NT2/D1 (cell line): ENCODE results near the gene UNC80.

ENCODE experiments used
- YY1 ChIP-seq: IDR thresholded peaks from 2 replicates; pipeline ENCODE4 v1.6.1; 2011; ENCODE audit not compliant: insufficient read length, insufficient read depth
- ZNF274 ChIP-seq: IDR thresholded peaks from 2 replicates; pipeline ENCODE4 v1.6.1; 2011; ENCODE audit warnings: mild to moderate bottlenecking, low read depth, low read length

- TF ChIP-seq YY1 (no peak), ZNF274 (no peak)
These were observed 194.1 kb downstream of the UNC80 start for GRCh38 chr2:209965723-209966122.
